A549 (cell line): ENCODE measurements around the gene LGALS3BP. TPM values are rescaled to one million over a fixed set of nuclear protein-coding genes. Genes with fewer than 3 reads are reported as not detected.

Experiments
- CBX2 ChIP-seq: fragments of 200-600 bp; sonication (generic); IDR thresholded peaks from 2 replicates; pipeline ENCODE4 v1.6.1; 2016; ENCODE audit warnings: low read depth, mild to moderate bottlenecking, borderline replicate concordance
- CBX8 ChIP-seq: fragments of 200-600 bp; sonication (generic); IDR thresholded peaks from 2 replicates; pipeline ENCODE4 v1.6.1; 2016
- CEBPB ChIP-seq, 2 experiments: fragments of >200 bp in 1 of 2; sonication (Bioruptor Twin) in 1 of 2; formaldehyde crosslinking in 1 of 2; IDR thresholded peaks; 2 replicates each; pipeline ENCODE4 v1.6.1; 2012 to 2016
- CHD2 ChIP-seq: fragments of 150-350 bp; IDR thresholded peaks from 2 replicates; pipeline ENCODE4 v1.6.1; 2014; ENCODE audit warnings: low read length; ENCODE audit not compliant: partially characterized antibody
- CHD4 ChIP-seq: fragments of 200-600 bp; sonication (generic); IDR thresholded peaks from 2 replicates; pipeline ENCODE4 v1.6.1; 2016; ENCODE audit warnings: antibody characterized with exemption, mild to moderate bottlenecking, borderline replicate concordance
- CTCF ChIP-seq: fragments of >200 bp; sonication (Bioruptor Twin); formaldehyde crosslinking; IDR thresholded peaks from 3 replicates; pipeline ENCODE4 v1.5.1; 2016
- E2F6 ChIP-seq: IDR thresholded peaks from 2 replicates; pipeline ENCODE4 v1.6.1; 2012; ENCODE audit warnings: low read depth, borderline replicate concordance
- FOSB ChIP-seq: fragments of 250-450 bp; sonication (Bioruptor Pico); IDR thresholded peaks from 2 replicates; pipeline ENCODE4 v1.5.0; 2020; ENCODE audit warnings: mild to moderate bottlenecking, moderate library complexity
- FOSL2 ChIP-seq, 2 experiments: fragments of 450-650 bp in 1 of 2; fragments of >200 bp in 1 of 2; sonication (Bioruptor Twin) in 1 of 2; formaldehyde crosslinking; IDR thresholded peaks; 2 replicates each; pipeline versions ENCODE4 v1.5.0 to v1.6.1; 2016 to 2020; ENCODE audit warnings: mild to moderate bottlenecking in 1 of 2, moderate library complexity in 1 of 2
- FOXS1 ChIP-seq: fragments of 250-450 bp; sonication (Bioruptor Pico); IDR thresholded peaks from 2 replicates; pipeline ENCODE4 v1.5.0; 2020; ENCODE audit warnings: mild to moderate bottlenecking, moderate library complexity
- HEYL ChIP-seq: fragments of 250-450 bp; sonication (Bioruptor Pico); IDR thresholded peaks from 2 replicates; pipeline ENCODE4 v1.8.0; 2021; ENCODE audit warnings: mild to moderate bottlenecking, moderate library complexity
- HOXA7 ChIP-seq: fragments of 250-450 bp; sonication (Bioruptor Pico); IDR thresholded peaks from 2 replicates; pipeline ENCODE4 v1.5.0; 2020; ENCODE audit warnings: mild to moderate bottlenecking, moderate library complexity
- JUN ChIP-seq, 2 experiments: fragments of >200 bp; sonication (Bioruptor Twin); formaldehyde crosslinking; IDR thresholded peaks; 2 replicates in 1 of 2; 3 replicates in 1 of 2; pipeline ENCODE4 v1.6.1; 2016 to 2017
- JUNB ChIP-seq: fragments of >200 bp; sonication (Bioruptor Twin); formaldehyde crosslinking; IDR thresholded peaks from 2 replicates; pipeline ENCODE4 v1.6.1; 2016
- KDM1A ChIP-seq: fragments of 200-600 bp; sonication (generic); IDR thresholded peaks from 2 replicates; pipeline ENCODE4 v1.6.1; 2016; ENCODE audit warnings: low read depth, mild to moderate bottlenecking
- MAFK ChIP-seq: fragments of 450-650 bp; IDR thresholded peaks from 2 replicates; pipeline ENCODE4 v1.6.1; 2014; ENCODE audit not compliant: partially characterized antibody
- NPAS2 ChIP-seq: fragments of 250-450 bp; sonication (Bioruptor Pico); IDR thresholded peaks from 2 replicates; pipeline ENCODE4 v1.8.0; 2022; ENCODE audit warnings: mild to moderate bottlenecking, moderate library complexity, borderline replicate concordance
- NR3C1 ChIP-seq: fragments of >200 bp; sonication (Bioruptor Twin); formaldehyde crosslinking; IDR thresholded peaks from 3 replicates; pipeline ENCODE4 v1.6.1; 2017
- PBX3 ChIP-seq: IDR thresholded peaks from 2 replicates; pipeline ENCODE4 v1.6.1; 2012
- PHF8 ChIP-seq: fragments of 200-600 bp; sonication (generic); IDR thresholded peaks from 2 replicates; pipeline ENCODE4 v1.6.1; 2016; ENCODE audit warnings: low read depth, mild to moderate bottlenecking, antibody characterized with exemption, moderate library complexity, borderline replicate concordance
- POLR2A ChIP-seq: IDR thresholded peaks from 2 replicates; pipeline ENCODE4 v1.6.1; 2012; ENCODE audit warnings: mild to moderate bottlenecking, low read length
- POLR2AphosphoS2 ChIP-seq: conservative IDR thresholded peaks from 2 replicates; pipeline ENCODE4 v1.6.1; 2012; ENCODE audit warnings: low read length, improper control_type of control experiment, inconsistent platforms
- RAD21 ChIP-seq, 2 experiments: fragments of >200 bp in 1 of 2; sonication (Bioruptor Twin) in 1 of 2; formaldehyde crosslinking in 1 of 2; IDR thresholded peaks in 1 of 2; conservative IDR thresholded peaks in 1 of 2; 2 replicates in 1 of 2; 3 replicates in 1 of 2; pipeline ENCODE4 v1.6.1; 2012 to 2018; ENCODE audit warnings: inconsistent platforms in 1 of 2
- RARB ChIP-seq: fragments of 250-450 bp; sonication (Bioruptor Pico); IDR thresholded peaks from 2 replicates; pipeline ENCODE4 v1.8.0; 2021; ENCODE audit warnings: mild to moderate bottlenecking, moderate library complexity
- RCOR1 ChIP-seq: fragments of 150-350 bp; IDR thresholded peaks from 2 replicates; pipeline ENCODE4 v1.6.1; 2014; ENCODE audit warnings: antibody characterized with exemption, low read length, low read depth
- REST ChIP-seq: fragments of 200-600 bp; sonication (generic); IDR thresholded peaks from 2 replicates; pipeline ENCODE4 v1.6.1; 2016; ENCODE audit warnings: antibody characterized with exemption, mild to moderate bottlenecking, moderate library complexity
- RFX5 ChIP-seq: fragments of 450-650 bp; IDR thresholded peaks from 2 replicates; pipeline ENCODE4 v1.7.1; 2014; ENCODE audit warnings: antibody characterized with exemption, mild to moderate bottlenecking, moderate library complexity
- TP53 ChIP-seq: fragments of 250-450 bp; sonication (Bioruptor Pico); IDR thresholded peaks from 2 replicates; pipeline ENCODE4 v1.5.0; 2021; ENCODE audit warnings: mild to moderate bottlenecking, moderate library complexity
- USF2 ChIP-seq: fragments of 450-650 bp; IDR thresholded peaks from 2 replicates; pipeline ENCODE4 v1.6.1; 2014; ENCODE audit warnings: antibody characterized with exemption
- ZC3H11A ChIP-seq: fragments of 450-650 bp; IDR thresholded peaks from 2 replicates; pipeline ENCODE4 v1.6.1; 2014; ENCODE audit warnings: antibody characterized with exemption, mild to moderate bottlenecking
- ZNF302 ChIP-seq: fragments of 250-450 bp; sonication (Bioruptor Pico); IDR thresholded peaks from 2 replicates; pipeline ENCODE4 v1.9.0; 2021; ENCODE audit warnings: inconsistent platforms, mild to moderate bottlenecking, moderate library complexity
- ZSCAN20 ChIP-seq: fragments of 250-450 bp; sonication (Bioruptor Pico); IDR thresholded peaks from 2 replicates; pipeline ENCODE4 v1.8.0; 2022; ENCODE audit warnings: mild to moderate bottlenecking, moderate library complexity
- polyA plus RNA-seq, 4 experiments: library from polyadenylated mRNA; depleted of rRNA in 3 of 4; stranded (reverse); fragments of >200 nt; fragmentation: RNase III in 1 of 4; extraction: RNeasy Plus Mini Kit Qiagen cat#74134 plus additional on column Dnase treatment in 1 of 4; gene quantifications; 2 replicates in 3 of 4; 3 replicates in 1 of 4; pipeline ENCODE4 v1.2.3, GENCODE V29; 2011 to 2017
- TF ChIP-seq, protein P1 (sequence below): fragments of >200 bp; sonication (Bioruptor Twin); formaldehyde crosslinking; IDR thresholded peaks from 3 replicates; pipeline ENCODE4 v1.6.1; 2016
- TF ChIP-seq, protein P2 (sequence below): IDR thresholded peaks from 2 replicates; pipeline ENCODE4 v1.6.1; 2012

The LGALS3BP gene
- polyA plus RNA-seq, 2 of the 4 experiments (the other 2 are of a cell fraction): 28.3 to 60.0 TPM

GRCh38 chr17:79026376-79027273 is 46.9 kb upstream of the LGALS3BP start (continued):
- TF ChIP-seq USF2 (no peak), FOXS1 (CRISPR knock-in tag) (no peak), RAD21 (conservative IDR thresholded peaks at IDR 0.05 in 1 of 2, IDR thresholded peaks at IDR 0.05 in 1 of 2) (no peak), NPAS2 (CRISPR knock-in tag) (no peak), FOSB (CRISPR knock-in tag) (no peak), PHF8 (no peak), CBX8 (no peak), RFX5 (no peak), CEBPB (IDR thresholded peaks at IDR 0.05) (no peak), CTCF (no peak), ZNF302 (CRISPR knock-in tag) (no peak), JUN (IDR thresholded peaks at IDR 0.05) (peak; percentile 46 to 65; a peak in 3 of 5 replicates), CHD2 (no peak), FOSL2 (IDR thresholded peaks at IDR 0.05) (peak; percentile 84), FOSL2 (CRISPR knock-in tag; IDR thresholded peaks at IDR 0.05) (peak; percentile 92), HOXA7 (CRISPR knock-in tag) (no peak), POLR2A (no peak), CHD4 (no peak), PBX3 (no peak), ZSCAN20 (CRISPR knock-in tag) (no peak), JUNB (peak; percentile 66), ZC3H11A (no peak), CBX2 (no peak), HEYL (CRISPR knock-in tag) (no peak), RCOR1 (no peak), MAFK (no peak), REST (no peak), RARB (no peak), NR3C1 (no peak), KDM1A (no peak), POLR2AphosphoS2 (no peak), TP53 (CRISPR knock-in tag) (no peak), E2F6 (no peak)
- TF ChIP-seq, protein P1, sequence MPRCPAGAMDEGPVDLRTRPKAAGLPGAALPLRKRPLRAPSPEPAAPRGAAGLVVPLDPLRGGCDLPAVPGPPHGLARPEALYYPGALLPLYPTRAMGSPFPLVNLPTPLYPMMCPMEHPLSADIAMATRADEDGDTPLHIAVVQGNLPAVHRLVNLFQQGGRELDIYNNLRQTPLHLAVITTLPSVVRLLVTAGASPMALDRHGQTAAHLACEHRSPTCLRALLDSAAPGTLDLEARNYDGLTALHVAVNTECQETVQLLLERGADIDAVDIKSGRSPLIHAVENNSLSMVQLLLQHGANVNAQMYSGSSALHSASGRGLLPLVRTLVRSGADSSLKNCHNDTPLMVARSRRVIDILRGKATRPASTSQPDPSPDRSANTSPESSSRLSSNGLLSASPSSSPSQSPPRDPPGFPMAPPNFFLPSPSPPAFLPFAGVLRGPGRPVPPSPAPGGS: no peak
- TF ChIP-seq, protein P2, sequence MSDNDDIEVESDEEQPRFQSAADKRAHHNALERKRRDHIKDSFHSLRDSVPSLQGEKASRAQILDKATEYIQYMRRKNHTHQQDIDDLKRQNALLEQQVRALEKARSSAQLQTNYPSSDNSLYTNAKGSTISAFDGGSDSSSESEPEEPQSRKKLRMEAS: peak; percentile 64; the same call in 1 of the 2 replicates
